NT2/D1 (cell line): ENCODE measurements around the gene FSCN2.

Experiments used
- YY1 ChIP-seq: IDR thresholded peaks from 2 replicates; pipeline ENCODE4 v1.6.1; 2011; ENCODE audit not compliant: insufficient read length, insufficient read depth
- ZNF274 ChIP-seq: IDR thresholded peaks from 2 replicates; pipeline ENCODE4 v1.6.1; 2011; ENCODE audit warnings: mild to moderate bottlenecking, low read depth, low read length

DNA sequence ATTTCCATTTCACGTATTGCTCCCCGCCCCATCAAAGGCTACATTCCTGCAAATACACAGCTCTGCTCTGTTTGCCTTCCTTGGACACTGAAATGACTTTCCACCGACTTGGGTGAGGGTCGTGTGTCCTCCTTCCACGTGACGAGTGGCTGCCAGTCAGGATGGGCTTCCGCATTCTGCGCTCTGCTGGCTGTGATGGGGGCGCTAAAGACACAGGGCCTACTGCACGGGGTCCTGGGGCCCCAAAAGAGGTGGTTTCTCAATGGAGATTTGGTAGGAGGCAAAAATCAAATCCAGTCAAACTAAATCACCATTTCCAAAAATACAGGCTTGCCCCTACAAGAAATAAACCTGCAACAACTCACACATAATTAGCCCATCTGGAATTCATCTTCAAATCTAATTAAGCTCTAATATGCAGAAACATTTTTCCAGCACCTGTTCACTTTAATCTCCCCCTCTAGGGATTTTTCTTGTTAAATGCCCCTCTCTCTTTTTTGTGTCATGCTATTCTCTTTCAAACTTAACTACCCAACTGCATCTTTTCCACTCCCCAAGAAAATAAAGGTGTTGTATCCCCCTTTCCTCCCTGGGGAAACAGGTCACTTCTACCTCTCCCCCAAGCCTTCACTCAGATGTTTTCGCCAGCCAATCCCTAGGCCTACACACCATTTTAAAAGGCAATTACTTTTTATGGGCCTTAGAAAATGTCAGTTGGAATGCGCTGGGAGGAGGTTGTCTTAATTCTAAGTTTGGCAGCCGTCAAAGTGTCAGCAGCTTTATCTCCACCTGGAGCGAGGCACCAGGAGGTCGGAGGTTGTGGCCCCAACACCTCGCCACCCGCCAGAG is 45.8 kb downstream of the FSCN2 start:
- TF ChIP-seq YY1 (no peak), ZNF274 (no peak)
